HEK293 (cell line): ENCODE measurements around the gene TBC1D22A.

Experiments
- CTCF ChIA-PET: fragments of 350-600 bp; formaldehyde crosslinking; extraction: SDS; loops from one replicate; lab custom pipeline; 2021; ENCODE audit warnings: antibody characterized with exemption; lab: Yijun Ruan, JAX
- POLR2A ChIA-PET: fragments of 300-600 bp; formaldehyde crosslinking; extraction: SDS; loops from one replicate; lab custom pipeline; 2020; ENCODE audit warnings: antibody characterized with exemption, inconsistent platforms; lab: Yijun Ruan, JAX
- H3K27ac ChIP-seq: fragments of 200-500 bp; sonication (Bioruptor generic); 2 replicates; pipeline ENCODE4 v1.5.1; 2014; ENCODE audit warnings: low read depth, low read length, control low read depth, inconsistent platforms; ENCODE audit errors: extremely low read depth
- H3K36me3 ChIP-seq, 2 experiments: fragments of 200-500 bp in 1 of 2; sonication (Bioruptor generic) in 1 of 2; 1 replicate in 1 of 2; 2 replicates in 1 of 2; pipeline ENCODE4 v1.5.1; 2014 to 2017; ENCODE audit warnings: inconsistent platforms in 2 of 2, low read length in 2 of 2; ENCODE audit not compliant: control insufficient read depth in 2 of 2, insufficient read depth in 1 of 2
- H3K4me1 ChIP-seq: fragments of 200-500 bp; sonication (Bioruptor generic); 2 replicates; pipeline ENCODE4 v1.5.1; 2014; ENCODE audit warnings: mild to moderate bottlenecking, low read length, inconsistent platforms; ENCODE audit not compliant: control insufficient read depth, insufficient read depth
- H3K4me3 ChIP-seq: 2 replicates; pipeline ENCODE4 v1.5.1; 2011; ENCODE audit warnings: low read depth, mild to moderate bottlenecking, control low read depth, low read length, moderate library complexity
- H3K9me3 ChIP-seq: fragments of 200-500 bp; sonication (Bioruptor generic); 2 replicates; pipeline ENCODE4 v1.5.1; 2014; ENCODE audit warnings: low read depth, low read length, inconsistent platforms; ENCODE audit not compliant: control insufficient read depth, insufficient read depth
- BCL11A ChIP-seq: fragments of 450-650 bp; formaldehyde crosslinking; IDR thresholded peaks from 2 replicates; pipeline ENCODE4 v1.5.1; 2016; ENCODE audit warnings: low read depth, missing biosample characterization, missing genetic modification characterization
- GLIS2 ChIP-seq: fragments of 450-650 bp; formaldehyde crosslinking; IDR thresholded peaks from 2 replicates; pipeline ENCODE4 v1.5.1; 2016; ENCODE audit warnings: missing biosample characterization, missing genetic modification characterization
- SETDB1 ChIP-seq: IDR thresholded peaks from one replicate; pipeline ENCODE4 v1.6.1; 2017; ENCODE audit warnings: mild to moderate bottlenecking, low read length, moderate library complexity, mixed read lengths; ENCODE audit not compliant: insufficient read length
- SP3 ChIP-seq: fragments of 450-650 bp; formaldehyde crosslinking; IDR thresholded peaks from 2 replicates; pipeline ENCODE4 v1.5.1; 2016; ENCODE audit warnings: missing biosample characterization, missing genetic modification characterization
- ZIC2 ChIP-seq: fragments of 450-650 bp; formaldehyde crosslinking; IDR thresholded peaks from 2 replicates; pipeline ENCODE4 v1.5.1; 2016; ENCODE audit warnings: missing biosample characterization, missing genetic modification characterization
- ZNF274 ChIP-seq, 2 experiments: fragments of 200-500 bp in 1 of 2; fragments of 450-650 bp in 1 of 2; sonication (Bioruptor generic) in 1 of 2; formaldehyde crosslinking in 1 of 2; IDR thresholded peaks; 2 replicates each; pipeline versions ENCODE4 v1.5.1 to v1.6.1; 2014 to 2016; ENCODE audit warnings: borderline replicate concordance in 1 of 2, inconsistent platforms in 1 of 2, low read length in 1 of 2, missing biosample characterization in 1 of 2, missing genetic modification characterization in 1 of 2
- ZNF335 ChIP-seq: fragments of 450-650 bp; formaldehyde crosslinking; conservative IDR thresholded peaks from 2 replicates; pipeline ENCODE4 v1.5.1; 2016; ENCODE audit warnings: missing biosample characterization, missing genetic modification characterization
- ZNF341 ChIP-seq: fragments of 450-650 bp; formaldehyde crosslinking; IDR thresholded peaks from 2 replicates; pipeline ENCODE4; 2016; ENCODE audit warnings: low read depth, missing biosample characterization, missing genetic modification characterization
- ZNF514 ChIP-seq: fragments of 450-650 bp; formaldehyde crosslinking; IDR thresholded peaks from 2 replicates; pipeline ENCODE4 v1.5.1; 2016; ENCODE audit warnings: missing biosample characterization, missing genetic modification characterization
- ZNF530 ChIP-seq: fragments of 450-650 bp; formaldehyde crosslinking; IDR thresholded peaks from 2 replicates; pipeline ENCODE4 v1.5.1; 2016; ENCODE audit warnings: low read depth, missing biosample characterization, missing genetic modification characterization
- ZNF623 ChIP-seq: fragments of 450-650 bp; formaldehyde crosslinking; IDR thresholded peaks from 2 replicates; pipeline ENCODE4 v1.5.1; 2016; ENCODE audit warnings: missing biosample characterization, missing genetic modification characterization
- ZNF747 ChIP-seq: fragments of 450-650 bp; formaldehyde crosslinking; IDR thresholded peaks from 2 replicates; pipeline ENCODE4 v1.5.1; 2016; ENCODE audit warnings: missing biosample characterization, missing genetic modification characterization
- ZNF776 ChIP-seq: fragments of 450-650 bp; formaldehyde crosslinking; IDR thresholded peaks from 2 replicates; pipeline ENCODE4 v1.5.0; 2017; ENCODE audit warnings: missing biosample characterization, missing genetic modification characterization, borderline replicate concordance
- ZNF785 ChIP-seq: fragments of 450-650 bp; formaldehyde crosslinking; IDR thresholded peaks from 2 replicates; pipeline ENCODE4 v1.5.1; 2016; ENCODE audit warnings: missing biosample characterization, missing genetic modification characterization
- TF ChIP-seq, protein P1 (sequence below): fragments of 450-650 bp; formaldehyde crosslinking; IDR thresholded peaks from 2 replicates; pipeline ENCODE4 v1.5.1; 2017; ENCODE audit warnings: missing biosample characterization, missing genetic modification characterization
- TF ChIP-seq, protein P2 (sequence below): fragments of 450-650 bp; formaldehyde crosslinking; IDR thresholded peaks from 2 replicates; pipeline ENCODE4 v1.5.1; 2017; ENCODE audit warnings: missing biosample characterization, missing genetic modification characterization
- TF ChIP-seq, protein P3 (sequence below): fragments of 450-650 bp; formaldehyde crosslinking; IDR thresholded peaks from 2 replicates; pipeline ENCODE4 v1.5.1; 2016; ENCODE audit warnings: missing biosample characterization, missing genetic modification characterization

The TBC1D22A gene

DNA sequence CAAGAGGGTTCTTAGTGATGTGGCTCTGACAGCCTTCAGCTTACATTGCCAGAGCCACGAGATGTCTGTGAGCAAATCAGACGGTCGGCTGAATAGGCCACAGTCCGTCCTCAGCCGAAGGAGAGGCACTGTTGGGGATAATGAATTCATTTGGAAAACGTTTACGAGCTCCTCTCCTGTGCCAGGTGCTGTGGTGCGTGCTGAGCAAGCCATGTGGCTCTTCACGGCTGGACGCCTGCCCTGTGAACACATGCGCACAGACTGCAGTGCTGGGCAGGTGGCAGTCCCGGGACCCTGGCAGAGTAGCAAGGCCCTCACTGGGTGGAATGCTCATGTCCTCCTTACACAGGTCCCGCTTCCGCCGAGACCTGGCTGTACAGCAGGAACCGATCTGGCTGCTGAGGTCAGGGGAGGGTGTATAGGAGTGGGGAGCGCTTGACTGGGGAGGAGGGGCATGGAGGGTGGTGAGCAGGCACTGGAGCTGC lies 6.8 kb downstream of the TBC1D22A start:
- Histone ChIP-seq H3K9me3 (no peaks in the 10 kb centered on the region), H3K4me3 (no peak overlapping the region), H3K4me1 (peaks cover 10% of the 10 kb centered on the region), H3K36me3 (peaks cover 0 to 9% of the 10 kb centered on the region in 2 experiments; a peak in 2 of 3 replicates), H3K27ac (no peak overlapping the region)
- TF ChIP-seq ZNF785 (tag by site-specific recombination) (no peak), ZNF623 (tag by site-specific recombination) (no peak), ZNF341 (peak; percentile 67), ZIC2 (tag by site-specific recombination) (peak; percentile 82), ZNF776 (tag by site-specific recombination) (no peak), BCL11A (tag by site-specific recombination) (no peak), SETDB1 (no peak), GLIS2 (tag by site-specific recombination) (no peak)
- POLR2A ChIA-PET: interaction anchor here (0.8 to 1.2 kb wide), 2 partner anchors 11 to 15 kb away, joined by 3 to 5 read pairs; no protein-coding TSS in a partner anchor
- CTCF ChIA-PET: interaction anchor here (2.3 kb wide), 1 partner anchor 10 kb away, joined by 8 read pairs; no protein-coding TSS in a partner anchor

DNA sequence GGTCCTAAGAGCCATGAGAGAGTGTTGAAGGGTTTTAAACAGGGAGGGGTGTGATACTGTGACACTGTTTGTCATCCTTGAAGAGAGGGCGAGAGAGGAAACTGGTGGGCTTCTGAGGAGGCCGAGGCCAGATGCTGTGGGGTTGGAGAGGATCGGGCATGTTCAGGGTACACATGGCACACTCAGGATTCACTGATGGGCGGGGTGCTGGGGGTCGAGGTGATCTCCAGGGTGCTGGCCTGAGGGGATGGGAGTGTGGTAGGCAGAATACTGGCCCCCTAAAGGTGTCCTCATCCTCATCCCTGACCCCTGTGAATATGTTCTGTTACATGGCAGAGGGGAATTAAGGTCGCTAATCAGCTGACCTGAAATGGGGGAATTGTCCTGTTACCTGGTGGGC lies 7.3 kb downstream of the TBC1D22A start:
- TF ChIP-seq ZNF335 (tag by site-specific recombination) (no peak), ZNF274 (IDR thresholded peaks at IDR 0.05; ENCODE audit: low read length) (no peak), ZNF274 (tag by site-specific recombination; IDR thresholded peaks at IDR 0.05; ENCODE audit: borderline replicate concordance) (no peak), ZNF514 (tag by site-specific recombination) (no peak), SP3 (no peak)
- TF ChIP-seq, protein P1, sequence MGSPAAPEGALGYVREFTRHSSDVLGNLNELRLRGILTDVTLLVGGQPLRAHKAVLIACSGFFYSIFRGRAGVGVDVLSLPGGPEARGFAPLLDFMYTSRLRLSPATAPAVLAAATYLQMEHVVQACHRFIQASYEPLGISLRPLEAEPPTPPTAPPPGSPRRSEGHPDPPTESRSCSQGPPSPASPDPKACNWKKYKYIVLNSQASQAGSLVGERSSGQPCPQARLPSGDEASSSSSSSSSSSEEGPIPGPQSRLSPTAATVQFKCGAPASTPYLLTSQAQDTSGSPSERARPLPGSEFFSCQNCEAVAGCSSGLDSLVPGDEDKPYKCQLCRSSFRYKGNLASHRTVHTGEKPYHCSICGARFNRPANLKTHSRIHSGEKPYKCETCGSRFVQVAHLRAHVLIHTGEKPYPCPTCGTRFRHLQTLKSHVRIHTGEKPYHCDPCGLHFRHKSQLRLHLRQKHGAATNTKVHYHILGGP (tag by site-specific recombination): no peak
- TF ChIP-seq, protein P2, sequence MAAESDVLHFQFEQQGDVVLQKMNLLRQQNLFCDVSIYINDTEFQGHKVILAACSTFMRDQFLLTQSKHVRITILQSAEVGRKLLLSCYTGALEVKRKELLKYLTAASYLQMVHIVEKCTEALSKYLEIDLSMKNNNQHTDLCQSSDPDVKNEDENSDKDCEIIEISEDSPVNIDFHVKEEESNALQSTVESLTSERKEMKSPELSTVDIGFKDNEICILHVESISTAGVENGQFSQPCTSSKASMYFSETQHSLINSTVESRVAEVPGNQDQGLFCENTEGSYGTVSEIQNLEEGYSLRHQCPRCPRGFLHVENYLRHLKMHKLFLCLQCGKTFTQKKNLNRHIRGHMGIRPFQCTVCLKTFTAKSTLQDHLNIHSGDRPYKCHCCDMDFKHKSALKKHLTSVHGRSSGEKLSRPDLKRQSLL (tag by site-specific recombination): no peak
- CTCF ChIA-PET: interaction anchor here (1.0 to 2.0 kb wide), 2 partner anchors 34 to 118 kb away, joined by 3 to 8 read pairs; no protein-coding TSS in a partner anchor
- POLR2A ChIA-PET: no interaction called here
- Histone ChIP-seq H3K9me3 (no peaks in the 10 kb centered on the region), H3K36me3 (peaks cover 0 to 9% of the 10 kb centered on the region in 2 experiments; a peak in 2 of 3 replicates), H3K27ac (no peak overlapping the region), H3K4me3 (no peak overlapping the region), H3K4me1 (peaks cover 14% of the 10 kb centered on the region)

DNA sequence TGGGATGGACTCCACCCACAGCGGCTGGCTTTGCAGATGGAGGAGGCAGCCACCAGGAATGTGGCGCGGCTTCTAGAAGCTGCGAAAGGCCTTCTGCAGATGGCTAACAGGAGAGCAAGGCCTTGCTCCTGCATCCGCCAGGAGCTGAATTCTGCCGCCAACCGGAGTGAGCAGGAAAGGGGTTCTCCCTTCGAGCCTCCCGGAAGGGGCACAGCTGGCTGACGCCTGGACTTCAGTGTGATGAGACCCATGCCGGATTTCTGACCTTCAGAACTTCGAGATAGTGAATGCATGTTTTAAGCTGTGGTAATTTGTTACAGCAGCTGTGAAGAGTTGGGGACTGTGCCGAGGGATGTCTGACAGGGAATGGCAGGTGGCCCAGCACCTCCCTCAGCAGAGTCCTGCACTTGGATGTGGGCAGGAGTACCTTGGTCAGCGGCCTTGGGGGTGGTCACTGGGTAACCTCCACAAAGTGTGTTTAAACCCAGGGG lies 7.7 kb downstream of the TBC1D22A start:
- no peak overlapping the region for H3K4me3 ChIP-seq
- H3K9me3 ChIP-seq: no peaks in the 10 kb centered on the region
- TF ChIP-seq ZNF530: no peak
- TF ChIP-seq ZNF747 (tag by site-specific recombination): no peak
- TF ChIP-seq, protein P3, sequence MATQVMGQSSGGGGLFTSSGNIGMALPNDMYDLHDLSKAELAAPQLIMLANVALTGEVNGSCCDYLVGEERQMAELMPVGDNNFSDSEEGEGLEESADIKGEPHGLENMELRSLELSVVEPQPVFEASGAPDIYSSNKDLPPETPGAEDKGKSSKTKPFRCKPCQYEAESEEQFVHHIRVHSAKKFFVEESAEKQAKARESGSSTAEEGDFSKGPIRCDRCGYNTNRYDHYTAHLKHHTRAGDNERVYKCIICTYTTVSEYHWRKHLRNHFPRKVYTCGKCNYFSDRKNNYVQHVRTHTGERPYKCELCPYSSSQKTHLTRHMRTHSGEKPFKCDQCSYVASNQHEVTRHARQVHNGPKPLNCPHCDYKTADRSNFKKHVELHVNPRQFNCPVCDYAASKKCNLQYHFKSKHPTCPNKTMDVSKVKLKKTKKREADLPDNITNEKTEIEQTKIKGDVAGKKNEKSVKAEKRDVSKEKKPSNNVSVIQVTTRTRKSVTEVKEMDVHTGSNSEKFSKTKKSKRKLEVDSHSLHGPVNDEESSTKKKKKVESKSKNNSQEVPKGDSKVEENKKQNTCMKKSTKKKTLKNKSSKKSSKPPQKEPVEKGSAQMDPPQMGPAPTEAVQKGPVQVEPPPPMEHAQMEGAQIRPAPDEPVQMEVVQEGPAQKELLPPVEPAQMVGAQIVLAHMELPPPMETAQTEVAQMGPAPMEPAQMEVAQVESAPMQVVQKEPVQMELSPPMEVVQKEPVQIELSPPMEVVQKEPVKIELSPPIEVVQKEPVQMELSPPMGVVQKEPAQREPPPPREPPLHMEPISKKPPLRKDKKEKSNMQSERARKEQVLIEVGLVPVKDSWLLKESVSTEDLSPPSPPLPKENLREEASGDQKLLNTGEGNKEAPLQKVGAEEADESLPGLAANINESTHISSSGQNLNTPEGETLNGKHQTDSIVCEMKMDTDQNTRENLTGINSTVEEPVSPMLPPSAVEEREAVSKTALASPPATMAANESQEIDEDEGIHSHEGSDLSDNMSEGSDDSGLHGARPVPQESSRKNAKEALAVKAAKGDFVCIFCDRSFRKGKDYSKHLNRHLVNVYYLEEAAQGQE: peak; percentile 87
- H3K36me3 ChIP-seq: peaks cover 0 to 9% of the 10 kb centered on the region in 2 experiments; a peak in 2 of 3 replicates
- CTCF ChIA-PET: interaction anchor here (0.7 to 6.6 kb wide), 5 partner anchors 11 to 117 kb away, joined by 3 to 33 read pairs (median 4); no protein-coding TSS in a partner anchor
- H3K27ac ChIP-seq: 0 out of 2 replicates have a peak overlapping the region, but pooled peaks have one; percentile 16
- H3K4me1 ChIP-seq: peaks cover 19% of the 10 kb centered on the region
- POLR2A ChIA-PET: no interaction called here
